A549 (cell line): Measurements from ENCODE around the gene RAB39B. TPM values are rescaled to one million over a fixed set of nuclear protein-coding genes. Genes with fewer than 3 reads are reported as not detected.

Experiments
- ATAC-seq, 2 experiments: fragments of 200-7000 bp in 1 of 2; fragments of >200 bp in 1 of 2; cut with Nextera tagmentation in 1 of 2; cut with Tn5 transposase in 1 of 2; 3 replicates each; pipeline versions ENCODE4 v1.8.0 to v1.9.1; 2018 to 2020; ENCODE audit warnings: mild to moderate bottlenecking in 1 of 2, moderate library complexity in 1 of 2
- CTCF ChIA-PET: fragments of 300-600 bp; sonication (Branson Sonifier 250); formaldehyde crosslinking; extraction: SDS; loops from one replicate; lab custom pipeline; 2021; ENCODE audit warnings: antibody characterized with exemption, inconsistent platforms; lab: Yijun Ruan, JAX
- POLR2A ChIA-PET: fragments of 350-600 bp; formaldehyde crosslinking; extraction: SDS; loops from one replicate; lab custom pipeline; 2021; ENCODE audit warnings: antibody characterized with exemption, inconsistent platforms; lab: Yijun Ruan, JAX
- DNase-seq, 2 experiments: peaks; one replicate each; pipeline versions ENCODE4 v3.0.0 to v3.0.0-alpha.2; 2011 to 2016; ENCODE audit warnings: low read depth in 1 of 2, low spot score in 1 of 2
- FAIRE-seq: peaks from 2 replicates; lab custom pipeline; 2011; peaks lifted over from hg19 to GRCh38; lab: Jason Lieb, UNC
- H3K27ac ChIP-seq, 2 experiments: fragments of >200 bp; sonication (Bioruptor Twin); formaldehyde crosslinking; 3 replicates each; pipeline ENCODE4 v1.5.1; 2016 to 2017
- H3K4me1 ChIP-seq: fragments of >200 bp; sonication (Bioruptor Twin); formaldehyde crosslinking; 3 replicates; pipeline ENCODE4 v1.6.1; 2016
- H3K4me2 ChIP-seq: fragments of >200 bp; sonication (Bioruptor Twin); formaldehyde crosslinking; 3 replicates; pipeline ENCODE4 v1.6.1; 2016
- H3K4me3 ChIP-seq: fragments of >200 bp; sonication (Bioruptor Twin); formaldehyde crosslinking; 3 replicates; pipeline ENCODE4 v1.5.1; 2016
- H3K9me3 ChIP-seq: fragments of >200 bp; sonication (Bioruptor Twin); formaldehyde crosslinking; 3 replicates; pipeline ENCODE4 v1.6.1; 2016
- CHD2 ChIP-seq: fragments of 150-350 bp; IDR thresholded peaks from 2 replicates; pipeline ENCODE4 v1.6.1; 2014; ENCODE audit warnings: low read length; ENCODE audit not compliant: partially characterized antibody
- ELK1 ChIP-seq: fragments of 150-350 bp; IDR thresholded peaks from 2 replicates; pipeline ENCODE4 v1.6.1; 2014; ENCODE audit warnings: low read depth, mild to moderate bottlenecking, low read length
- EP300 ChIP-seq, 2 experiments: fragments of >200 bp; sonication (Bioruptor Twin); formaldehyde crosslinking; IDR thresholded peaks; 2 replicates in 1 of 2; 3 replicates in 1 of 2; pipeline ENCODE4 v1.6.1; 2016 to 2017
- FOSB ChIP-seq: fragments of 250-450 bp; sonication (Bioruptor Pico); IDR thresholded peaks from 2 replicates; pipeline ENCODE4 v1.5.0; 2020; ENCODE audit warnings: mild to moderate bottlenecking, moderate library complexity
- FOXS1 ChIP-seq: fragments of 250-450 bp; sonication (Bioruptor Pico); IDR thresholded peaks from 2 replicates; pipeline ENCODE4 v1.5.0; 2020; ENCODE audit warnings: mild to moderate bottlenecking, moderate library complexity
- GATA3 ChIP-seq: IDR thresholded peaks from 2 replicates; pipeline ENCODE4 v1.6.1; 2012; ENCODE audit warnings: borderline replicate concordance
- HOXB5 ChIP-seq: fragments of 250-450 bp; sonication (Bioruptor Pico); IDR thresholded peaks from 2 replicates; pipeline ENCODE4 v1.5.0; 2020; ENCODE audit warnings: mild to moderate bottlenecking, moderate library complexity
- JUNB ChIP-seq: fragments of >200 bp; sonication (Bioruptor Twin); formaldehyde crosslinking; IDR thresholded peaks from 2 replicates; pipeline ENCODE4 v1.6.1; 2016
- MAX ChIP-seq: IDR thresholded peaks from 2 replicates; pipeline ENCODE4 v1.6.1; 2012
- MAZ ChIP-seq: fragments of 150-350 bp; IDR thresholded peaks from 2 replicates; pipeline ENCODE4 v1.6.1; 2014; ENCODE audit warnings: antibody characterized with exemption, low read depth, low read length, borderline replicate concordance
- NPAS2 ChIP-seq: fragments of 250-450 bp; sonication (Bioruptor Pico); IDR thresholded peaks from 2 replicates; pipeline ENCODE4 v1.8.0; 2022; ENCODE audit warnings: mild to moderate bottlenecking, moderate library complexity, borderline replicate concordance
- NR3C1 ChIP-seq: fragments of >200 bp; sonication (Bioruptor Twin); formaldehyde crosslinking; IDR thresholded peaks from 3 replicates; pipeline ENCODE4 v1.6.1; 2017
- PHF8 ChIP-seq: fragments of 200-600 bp; sonication (generic); IDR thresholded peaks from 2 replicates; pipeline ENCODE4 v1.6.1; 2016; ENCODE audit warnings: low read depth, mild to moderate bottlenecking, antibody characterized with exemption, moderate library complexity, borderline replicate concordance
- RAD21 ChIP-seq, 2 experiments: fragments of >200 bp in 1 of 2; sonication (Bioruptor Twin) in 1 of 2; formaldehyde crosslinking in 1 of 2; IDR thresholded peaks in 1 of 2; conservative IDR thresholded peaks in 1 of 2; 2 replicates in 1 of 2; 3 replicates in 1 of 2; pipeline ENCODE4 v1.6.1; 2012 to 2018; ENCODE audit warnings: inconsistent platforms in 1 of 2
- RCOR1 ChIP-seq: fragments of 150-350 bp; IDR thresholded peaks from 2 replicates; pipeline ENCODE4 v1.6.1; 2014; ENCODE audit warnings: antibody characterized with exemption, low read length, low read depth
- REST ChIP-seq: fragments of 200-600 bp; sonication (generic); IDR thresholded peaks from 2 replicates; pipeline ENCODE4 v1.6.1; 2016; ENCODE audit warnings: antibody characterized with exemption, mild to moderate bottlenecking, moderate library complexity
- RFX5 ChIP-seq: fragments of 450-650 bp; IDR thresholded peaks from 2 replicates; pipeline ENCODE4 v1.7.1; 2014; ENCODE audit warnings: antibody characterized with exemption, mild to moderate bottlenecking, moderate library complexity
- RNF2 ChIP-seq: fragments of 200-600 bp; sonication (generic); IDR thresholded peaks from 2 replicates; pipeline ENCODE4 v1.6.1; 2016; ENCODE audit warnings: low read depth, mild to moderate bottlenecking, antibody characterized with exemption, moderate library complexity, borderline replicate concordance
- SREBF2 ChIP-seq: fragments of 450-650 bp; IDR thresholded peaks from 2 replicates; pipeline ENCODE4 v1.6.1; 2014; ENCODE audit warnings: mild to moderate bottlenecking, moderate library complexity
- TFCP2L1 ChIP-seq: fragments of 250-450 bp; sonication (Bioruptor Pico); IDR thresholded peaks from 2 replicates; pipeline ENCODE4 v1.5.0; 2021; ENCODE audit warnings: mild to moderate bottlenecking
- ZC3H11A ChIP-seq: fragments of 450-650 bp; IDR thresholded peaks from 2 replicates; pipeline ENCODE4 v1.6.1; 2014; ENCODE audit warnings: antibody characterized with exemption, mild to moderate bottlenecking
- ZNF302 ChIP-seq: fragments of 250-450 bp; sonication (Bioruptor Pico); IDR thresholded peaks from 2 replicates; pipeline ENCODE4 v1.9.0; 2021; ENCODE audit warnings: inconsistent platforms, mild to moderate bottlenecking, moderate library complexity
- WGBS: methylation state at CpG from one replicate; pipeline ENCODE4 v1.1.6; 2017; ENCODE audit errors: missing lambda C conversion rate; 5-methylcytosine and 5-hydroxymethylcytosine counted together
- polyA plus RNA-seq, 4 experiments: library from polyadenylated mRNA; depleted of rRNA in 3 of 4; stranded (reverse); fragments of >200 nt; fragmentation: RNase III in 1 of 4; extraction: RNeasy Plus Mini Kit Qiagen cat#74134 plus additional on column Dnase treatment in 1 of 4; gene quantifications; 2 replicates in 3 of 4; 3 replicates in 1 of 4; pipeline ENCODE4 v1.2.3, GENCODE V29; 2011 to 2017
- TF ChIP-seq, protein P1 (sequence below): fragments of 450-650 bp; IDR thresholded peaks from 2 replicates; pipeline ENCODE4 v1.6.1; 2014; ENCODE audit warnings: antibody characterized with exemption
- TF ChIP-seq, protein P2 (sequence below): fragments of 250-450 bp; sonication (Bioruptor Pico); IDR thresholded peaks from 2 replicates; pipeline ENCODE4 v1.5.0; 2020; ENCODE audit warnings: low read depth, mild to moderate bottlenecking, moderate library complexity

Gene RAB39B
- polyA plus RNA-seq, 2 of the 4 experiments (the other 2 are of a cell fraction): 0.57 to 4.4 TPM

- ATAC-seq (no peak), FAIRE-seq (no peak)
- peaks cover 14% of the 10 kb centered on the region for H3K4me1 ChIP-seq
- TF ChIP-seq RCOR1 (no peak), TFCP2L1 (CRISPR knock-in tag) (no peak), RAD21 (conservative IDR thresholded peaks at IDR 0.05 in 1 of 2, IDR thresholded peaks at IDR 0.05 in 1 of 2) (no peak), ELK1 (no peak), CHD2 (no peak), EP300 (IDR thresholded peaks at IDR 0.05) (no peak)
- TF ChIP-seq, all 56 proteins: peak for 0
- H3K9me3 ChIP-seq: no peaks in the 10 kb centered on the region
- no peak overlapping the region for H3K27ac ChIP-seq
- no peak for DNase-seq
- ChIA-PET CTCF (no interaction called here), POLR2A (no interaction called here)
- WGBS: 98% methylated on average over 2 of the region's 2 CpGs
- H3K4me2 ChIP-seq: 0 out of 3 replicates have a peak overlapping the region, but pooled peaks have one; percentile 13
- H3K4me3 ChIP-seq: no peak overlapping the region
Measured at GRCh38 chrX:155218777-155219176, 45.5 kb downstream of the RAB39B start.

- DNase-seq: no peak
- no peaks in the 10 kb centered on the region for H3K9me3 ChIP-seq
- CTCF ChIA-PET: interaction anchor here (0.6 to 2.2 kb wide), 12 partner anchors 9 to 299 kb away, joined by 3 to 8 read pairs (median 3); no protein-coding TSS in a partner anchor
- peak overlapping the region; percentile 99 for H3K4me3 ChIP-seq
- peaks cover 14% of the 10 kb centered on the region for H3K4me1 ChIP-seq
- WGBS: 11% methylated on average over 11 of the region's 11 CpGs
- peak overlapping the region; percentile 93 for H3K4me2 ChIP-seq
- no peak for FAIRE-seq
- TF ChIP-seq SREBF2 (no peak), MAX (no peak), FOXS1 (CRISPR knock-in tag) (no peak), ZC3H11A (no peak), REST (no peak), MAZ (no peak), HOXB5 (CRISPR knock-in tag) (no peak), FOSB (CRISPR knock-in tag) (no peak), RFX5 (no peak), NPAS2 (CRISPR knock-in tag) (no peak), RCOR1 (no peak), PHF8 (no peak), RAD21 (conservative IDR thresholded peaks at IDR 0.05 in 1 of 2, IDR thresholded peaks at IDR 0.05 in 1 of 2) (no peak), ZNF302 (CRISPR knock-in tag) (no peak), JUNB (no peak), GATA3 (no peak), RNF2 (no peak), NR3C1 (no peak)
- TF ChIP-seq, protein P1, sequence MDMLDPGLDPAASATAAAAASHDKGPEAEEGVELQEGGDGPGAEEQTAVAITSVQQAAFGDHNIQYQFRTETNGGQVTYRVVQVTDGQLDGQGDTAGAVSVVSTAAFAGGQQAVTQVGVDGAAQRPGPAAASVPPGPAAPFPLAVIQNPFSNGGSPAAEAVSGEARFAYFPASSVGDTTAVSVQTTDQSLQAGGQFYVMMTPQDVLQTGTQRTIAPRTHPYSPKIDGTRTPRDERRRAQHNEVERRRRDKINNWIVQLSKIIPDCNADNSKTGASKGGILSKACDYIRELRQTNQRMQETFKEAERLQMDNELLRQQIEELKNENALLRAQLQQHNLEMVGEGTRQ: no peak
- TF ChIP-seq, protein P2, sequence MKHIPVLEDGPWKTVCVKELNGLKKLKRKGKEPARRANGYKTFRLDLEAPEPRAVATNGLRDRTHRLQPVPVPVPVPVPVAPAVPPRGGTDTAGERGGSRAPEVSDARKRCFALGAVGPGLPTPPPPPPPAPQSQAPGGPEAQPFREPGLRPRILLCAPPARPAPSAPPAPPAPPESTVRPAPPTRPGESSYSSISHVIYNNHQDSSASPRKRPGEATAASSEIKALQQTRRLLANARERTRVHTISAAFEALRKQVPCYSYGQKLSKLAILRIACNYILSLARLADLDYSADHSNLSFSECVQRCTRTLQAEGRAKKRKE (CRISPR knock-in tag): no peak
- TF ChIP-seq, all 56 proteins: peak for 0
- POLR2A ChIA-PET: interaction anchor here (1.0 to 1.9 kb wide), 3 partner anchors 9 to 299 kb away, joined by 5 to 10 read pairs (median 6); partner anchors contain the start of gene FUNDC2
- H3K27ac ChIP-seq: peak overlapping the region; percentile 94 to 98
- peak in 1 of 2 experiments; percentile 11; a peak in 2 of 6 replicates for ATAC-seq
Measured at GRCh38 chrX:155216940-155217440, 47.3 kb downstream of the RAB39B start.
